ENCODE data around the gene KCNT1.

Gene KCNT1

GRCh38 chr9:135825435-135826187, 123.6 kb downstream of the KCNT1 start:
- DNase-seq, result no peak

- no peak for DNase-seq
Measured at GRCh38 chr9:135826188-135826545, 124.2 kb downstream of the KCNT1 start.

- DNase-seq, result no peak
Measured at GRCh38 chr9:135827301-135827700, 125.3 kb downstream of the KCNT1 start.

- no peak for DNase-seq
Measured at GRCh38 chr9:135827866-135828580, 126.0 kb downstream of the KCNT1 start.

- DNase-seq, result no peak
Measured at GRCh38 chr9:135828656-135829055, 126.7 kb downstream of the KCNT1 start.

- no peak for DNase-seq
Measured at GRCh38 chr9:135830496-135830895, 128.5 kb downstream of the KCNT1 start.

GRCh38 chr9:135833864-135834263, 131.9 kb downstream of the KCNT1 start:
- DNase-seq, result no peak

- DNase-seq, result no peak
Measured at GRCh38 chr9:135835131-135835530, 133.1 kb downstream of the KCNT1 start.

GRCh38 chr9:135839516-135839915, 137.5 kb downstream of the KCNT1 start:
- no peak for DNase-seq

- DNase-seq, result no peak
Measured at GRCh38 chr9:135840107-135840506, 138.1 kb downstream of the KCNT1 start.

GRCh38 chr9:135840539-135840938, 138.6 kb downstream of the KCNT1 start:
- no peak for DNase-seq
